Measurements from ENCODE around the gene SEC22B. TPM values are rescaled to one million over a fixed set of nuclear protein-coding genes. Genes with fewer than 3 reads are reported as not detected.
A peak's percentile ranks its signal among the peaks of the same experiment; 100 is the strongest.
"Not testable (repeated sequence)": the region's sequence is repeated elsewhere in the genome, so short reads cannot be mapped to it uniquely, and the experiment has no call there.

SEC22B gene
- total RNA-seq, 1 experiment from 2014 or later: 25.8 TPM

DNA sequence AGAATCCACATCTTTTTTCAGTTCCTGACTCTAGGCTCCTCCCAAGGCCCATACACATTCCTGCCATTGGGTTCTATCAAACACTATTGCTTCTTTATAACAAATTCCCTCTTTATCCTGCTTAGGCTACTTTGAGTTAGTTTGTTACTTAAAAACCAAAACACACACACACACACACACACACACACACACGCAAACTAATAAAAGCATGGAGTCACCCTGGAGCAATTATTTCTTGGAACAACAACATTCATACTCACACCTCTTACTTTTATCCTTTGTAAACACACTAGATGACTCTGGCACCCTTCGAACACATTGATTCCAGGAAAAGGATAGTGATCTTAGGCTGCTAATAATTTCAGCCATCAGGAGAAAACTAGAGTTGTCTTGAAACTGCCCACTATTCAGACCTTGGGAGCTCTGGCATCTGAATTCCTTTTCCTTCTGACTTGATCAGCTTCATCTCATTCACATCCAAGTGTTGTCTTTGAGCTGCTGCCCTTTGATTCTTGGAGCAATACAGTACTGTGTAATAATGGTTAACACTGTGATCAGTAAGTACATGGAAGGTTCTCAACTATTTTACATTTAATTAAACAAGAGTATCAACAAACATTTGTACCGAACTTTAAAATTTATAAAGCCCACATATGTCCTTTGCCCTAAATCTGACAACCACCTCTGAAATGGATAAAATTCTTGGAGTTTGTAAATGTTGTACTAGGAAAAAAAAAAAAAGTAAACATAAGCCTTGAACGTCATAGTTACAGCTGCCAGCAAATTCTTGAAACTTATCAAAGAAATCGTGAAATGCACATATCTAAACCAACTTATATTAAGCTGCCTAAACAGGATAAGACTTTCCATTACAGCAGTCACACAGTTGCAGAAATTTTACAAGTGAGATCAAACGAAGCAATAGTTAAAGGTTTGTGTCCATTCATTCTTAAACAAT, 2.8 kb upstream of the SEC22B start:
- Mint-ChIP-seq H3K36me3 (ENCODE audit: insufficient read depth, unreplicated experiment) (peaks cover 11% of the 10 kb centered on the region), H3K27me3 (ENCODE audit: insufficient read depth, unreplicated experiment) (no peaks in the 10 kb centered on the region), H3K4me3 (ENCODE audit: unreplicated experiment) (no peak overlapping the region), H3K9me3 (ENCODE audit: unreplicated experiment) (no peaks in the 10 kb centered on the region), H3K4me1 (ENCODE audit: low read depth, unreplicated experiment) (no peaks in the 10 kb centered on the region), H3K27ac (ENCODE audit: unreplicated experiment) (no peak overlapping the region)
- H3K36me3 ChIP-seq (ENCODE audit: control insufficient read depth, insufficient read depth, low read length): no peaks in the 10 kb centered on the region
- BruUV-seq (replicated peaks): no TSS peak
- ChIA-PET POLR2A (no interaction called here), CTCF (no interaction called here)
- H3K4me1 ChIP-seq: no peaks in the 10 kb centered on the region; the same call in 1 of the 2 replicates
- TF ChIP-seq, protein P1, sequence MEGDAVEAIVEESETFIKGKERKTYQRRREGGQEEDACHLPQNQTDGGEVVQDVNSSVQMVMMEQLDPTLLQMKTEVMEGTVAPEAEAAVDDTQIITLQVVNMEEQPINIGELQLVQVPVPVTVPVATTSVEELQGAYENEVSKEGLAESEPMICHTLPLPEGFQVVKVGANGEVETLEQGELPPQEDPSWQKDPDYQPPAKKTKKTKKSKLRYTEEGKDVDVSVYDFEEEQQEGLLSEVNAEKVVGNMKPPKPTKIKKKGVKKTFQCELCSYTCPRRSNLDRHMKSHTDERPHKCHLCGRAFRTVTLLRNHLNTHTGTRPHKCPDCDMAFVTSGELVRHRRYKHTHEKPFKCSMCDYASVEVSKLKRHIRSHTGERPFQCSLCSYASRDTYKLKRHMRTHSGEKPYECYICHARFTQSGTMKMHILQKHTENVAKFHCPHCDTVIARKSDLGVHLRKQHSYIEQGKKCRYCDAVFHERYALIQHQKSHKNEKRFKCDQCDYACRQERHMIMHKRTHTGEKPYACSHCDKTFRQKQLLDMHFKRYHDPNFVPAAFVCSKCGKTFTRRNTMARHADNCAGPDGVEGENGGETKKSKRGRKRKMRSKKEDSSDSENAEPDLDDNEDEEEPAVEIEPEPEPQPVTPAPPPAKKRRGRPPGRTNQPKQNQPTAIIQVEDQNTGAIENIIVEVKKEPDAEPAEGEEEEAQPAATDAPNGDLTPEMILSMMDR (IDR thresholded peaks at IDR 0.05; ENCODE audit: insufficient read depth in 1 of 2, low read depth in 1 of 2, low read length in 1 of 2, severe bottlenecking in 1 of 2, unreplicated experiment in 1 of 2): no peak
- H3K4me3 ChIP-seq (ENCODE audit: low read depth, low read length): no peak overlapping the region
- DNase-seq: no peak
- H3K9me3 ChIP-seq: no peaks in the 10 kb centered on the region
- H3K27me3 ChIP-seq (replicated peaks; ENCODE audit: control insufficient read depth, insufficient read depth, low read length): no peaks in the 10 kb centered on the region
- intact Hi-C loops (cut with micrococcal nuclease; ENCODE audit: unreplicated experiment): no loop called here

DNA sequence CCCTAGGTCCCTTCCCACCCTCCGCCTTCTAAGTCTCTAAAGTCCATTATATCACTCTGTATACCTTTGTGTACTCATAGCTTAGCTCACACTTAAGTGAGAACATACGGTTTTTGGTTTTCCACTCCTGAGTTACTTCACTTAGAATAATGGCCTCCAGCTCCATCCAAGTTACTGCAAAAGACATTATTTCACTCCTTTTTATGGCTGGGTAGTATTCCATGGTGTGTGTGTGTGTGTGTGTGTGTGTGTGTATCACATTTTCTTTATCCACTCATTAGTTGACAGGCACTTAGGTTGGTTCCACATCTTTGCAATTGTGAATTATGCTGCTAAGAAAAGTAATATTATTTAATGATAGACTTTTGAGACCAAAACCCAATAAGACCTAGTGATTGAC, 1.7 kb upstream of the SEC22B start:
- H3K4me3 Mint-ChIP-seq (ENCODE audit: unreplicated experiment); intact Hi-C loops (cut with micrococcal nuclease; ENCODE audit: unreplicated experiment); POLR2A ChIA-PET; H3K27me3 Mint-ChIP-seq (ENCODE audit: insufficient read depth, unreplicated experiment); BruUV-seq (replicated peaks); CTCF ChIA-PET; H3K4me1 Mint-ChIP-seq (ENCODE audit: low read depth, unreplicated experiment); H3K36me3 ChIP-seq (ENCODE audit: control insufficient read depth, insufficient read depth, low read length); H3K9me3 ChIP-seq; H3K4me3 ChIP-seq (ENCODE audit: low read depth, low read length); H3K9me3 Mint-ChIP-seq (ENCODE audit: unreplicated experiment); H3K4me1 ChIP-seq; H3K27ac Mint-ChIP-seq (ENCODE audit: unreplicated experiment); DNase-seq; H3K27me3 ChIP-seq (replicated peaks; ENCODE audit: control insufficient read depth, insufficient read depth, low read length): not testable (repeated sequence)
- peaks cover 11% of the 10 kb centered on the region for H3K36me3 Mint-ChIP-seq (ENCODE audit: insufficient read depth, unreplicated experiment)

DNA sequence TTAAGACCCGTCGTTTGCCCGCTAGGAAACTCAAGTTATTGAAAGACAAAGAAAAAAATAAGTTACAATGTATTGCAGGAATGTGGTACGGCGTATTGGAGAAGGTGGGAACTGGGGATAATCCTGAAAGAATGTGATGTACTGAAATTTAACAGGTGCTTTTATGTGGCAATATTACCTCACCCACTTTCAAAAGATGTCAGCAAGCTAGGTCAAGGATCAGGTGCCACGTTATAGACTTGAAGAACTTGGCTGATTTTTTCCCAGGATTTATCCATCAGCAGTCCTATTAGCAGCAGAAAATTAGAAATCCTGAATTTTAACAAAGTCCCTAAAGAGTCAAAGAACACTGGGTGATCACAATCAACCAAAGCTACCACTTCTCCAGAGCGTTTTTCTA, 632 bp downstream of the SEC22B start:
- H3K4me1 ChIP-seq; H3K4me1 Mint-ChIP-seq (ENCODE audit: low read depth, unreplicated experiment); H3K27me3 ChIP-seq (replicated peaks; ENCODE audit: control insufficient read depth, insufficient read depth, low read length); H3K9me3 ChIP-seq; H3K9me3 Mint-ChIP-seq (ENCODE audit: unreplicated experiment); H3K27me3 Mint-ChIP-seq (ENCODE audit: insufficient read depth, unreplicated experiment); H3K36me3 ChIP-seq (ENCODE audit: control insufficient read depth, insufficient read depth, low read length); POLR2A ChIA-PET; intact Hi-C loops (cut with micrococcal nuclease; ENCODE audit: unreplicated experiment): not testable (repeated sequence)
- H3K36me3 Mint-ChIP-seq (ENCODE audit: insufficient read depth, unreplicated experiment): peaks cover 11% of the 10 kb centered on the region
- H3K4me3 Mint-ChIP-seq (ENCODE audit: unreplicated experiment): peak overlapping the region; percentile 98
- CTCF ChIA-PET: interaction anchor here (0.6 kb wide), 1 partner anchor 360 kb away, joined by 3 read pairs; no protein-coding TSS in a partner anchor
- peak overlapping the region; percentile 99 for H3K27ac Mint-ChIP-seq (ENCODE audit: unreplicated experiment)
- peak overlapping the region; percentile 68 for H3K4me3 ChIP-seq (ENCODE audit: low read depth, low read length)
- BruUV-seq (replicated peaks): TSS peak; percentile 77
- peak in 1 of 2 experiments; percentile 29 for DNase-seq

DNA sequence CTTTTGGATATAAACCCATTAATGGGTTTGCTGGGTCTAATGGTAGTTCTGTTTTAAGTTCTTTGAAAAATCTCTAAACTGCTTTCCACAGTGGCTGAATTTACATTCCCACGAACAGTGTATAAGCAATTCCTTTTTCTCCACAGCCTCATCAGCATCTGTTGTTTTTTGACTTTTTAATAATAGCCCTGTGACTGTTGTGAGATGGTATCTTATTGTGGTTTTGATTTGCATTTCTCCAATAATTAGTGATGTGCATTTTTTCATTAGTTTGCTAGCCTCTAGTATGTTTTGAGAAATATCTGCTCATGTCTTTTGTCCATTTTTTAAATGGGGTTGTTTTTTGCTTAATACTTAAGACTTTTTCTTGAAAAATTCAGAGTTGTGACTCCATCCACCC, 11.6 kb downstream of the SEC22B start:
- DNase-seq; H3K27me3 ChIP-seq (replicated peaks; ENCODE audit: control insufficient read depth, insufficient read depth, low read length); H3K27ac Mint-ChIP-seq (ENCODE audit: unreplicated experiment); H3K9me3 ChIP-seq; BruUV-seq (replicated peaks); H3K4me1 Mint-ChIP-seq (ENCODE audit: low read depth, unreplicated experiment); intact Hi-C loops (cut with micrococcal nuclease; ENCODE audit: unreplicated experiment); H3K4me3 ChIP-seq (ENCODE audit: low read depth, low read length); H3K36me3 Mint-ChIP-seq (ENCODE audit: insufficient read depth, unreplicated experiment); H3K4me3 Mint-ChIP-seq (ENCODE audit: unreplicated experiment); H3K9me3 Mint-ChIP-seq (ENCODE audit: unreplicated experiment); H3K27me3 Mint-ChIP-seq (ENCODE audit: insufficient read depth, unreplicated experiment); POLR2A ChIA-PET; H3K36me3 ChIP-seq (ENCODE audit: control insufficient read depth, insufficient read depth, low read length); CTCF ChIA-PET; H3K4me1 ChIP-seq: not testable (repeated sequence)

DNA sequence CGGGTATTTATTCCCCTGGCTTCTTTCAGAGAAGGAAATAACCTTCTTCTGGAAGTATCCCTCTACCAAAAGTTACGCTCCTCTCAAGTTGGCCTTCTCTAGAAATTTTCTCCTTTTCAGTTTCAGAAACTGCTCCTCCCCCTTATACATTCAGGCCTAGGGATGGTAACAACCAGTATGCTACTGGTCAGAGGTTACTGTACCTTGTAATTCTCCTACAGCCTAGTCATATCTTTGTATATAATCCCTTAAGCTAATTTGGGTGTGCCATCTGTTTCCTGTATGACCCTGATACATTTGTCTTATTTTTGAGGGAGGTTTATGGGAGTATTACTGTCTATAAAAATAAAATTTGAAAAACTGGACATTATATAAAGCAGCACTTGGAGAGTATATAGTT, 14.3 kb downstream of the SEC22B start:
- H3K9me3 ChIP-seq; POLR2A ChIA-PET; CTCF ChIA-PET; H3K9me3 Mint-ChIP-seq (ENCODE audit: unreplicated experiment); H3K36me3 ChIP-seq (ENCODE audit: control insufficient read depth, insufficient read depth, low read length); intact Hi-C loops (cut with micrococcal nuclease; ENCODE audit: unreplicated experiment); H3K4me1 Mint-ChIP-seq (ENCODE audit: low read depth, unreplicated experiment); H3K27me3 Mint-ChIP-seq (ENCODE audit: insufficient read depth, unreplicated experiment); BruUV-seq (replicated peaks); H3K4me3 ChIP-seq (ENCODE audit: low read depth, low read length); DNase-seq; H3K4me3 Mint-ChIP-seq (ENCODE audit: unreplicated experiment); H3K27ac Mint-ChIP-seq (ENCODE audit: unreplicated experiment); H3K4me1 ChIP-seq; H3K27me3 ChIP-seq (replicated peaks; ENCODE audit: control insufficient read depth, insufficient read depth, low read length); H3K36me3 Mint-ChIP-seq (ENCODE audit: insufficient read depth, unreplicated experiment): not testable (repeated sequence)

DNA sequence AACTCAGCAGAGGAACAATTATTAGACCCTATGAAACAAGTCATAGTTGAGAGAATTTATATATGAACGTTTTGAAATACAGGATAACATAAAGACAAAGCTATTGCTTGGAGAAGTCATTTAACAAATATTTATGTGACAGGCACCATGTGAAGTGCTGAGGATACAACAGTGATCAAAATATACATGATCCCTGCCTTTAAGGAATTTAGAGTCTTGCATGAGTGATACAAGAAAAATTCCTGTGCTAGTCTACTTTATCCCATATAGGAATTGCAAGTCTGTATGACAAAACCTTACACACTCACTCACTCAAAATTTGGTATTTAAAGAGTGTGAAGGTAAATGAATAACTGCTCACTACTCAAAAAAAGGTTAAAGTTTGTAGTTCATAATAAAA, 17.8 kb downstream of the SEC22B start:
- H3K9me3 ChIP-seq; intact Hi-C loops (cut with micrococcal nuclease; ENCODE audit: unreplicated experiment); H3K36me3 Mint-ChIP-seq (ENCODE audit: insufficient read depth, unreplicated experiment); H3K27me3 ChIP-seq (replicated peaks; ENCODE audit: control insufficient read depth, insufficient read depth, low read length); H3K9me3 Mint-ChIP-seq (ENCODE audit: unreplicated experiment); H3K4me1 Mint-ChIP-seq (ENCODE audit: low read depth, unreplicated experiment); H3K27me3 Mint-ChIP-seq (ENCODE audit: insufficient read depth, unreplicated experiment); H3K4me3 ChIP-seq (ENCODE audit: low read depth, low read length); H3K36me3 ChIP-seq (ENCODE audit: control insufficient read depth, insufficient read depth, low read length); POLR2A ChIA-PET; H3K27ac Mint-ChIP-seq (ENCODE audit: unreplicated experiment); BruUV-seq (replicated peaks); H3K4me1 ChIP-seq; H3K4me3 Mint-ChIP-seq (ENCODE audit: unreplicated experiment); CTCF ChIA-PET; DNase-seq: not testable (repeated sequence)
